GM12865 (cell line): Measurements from ENCODE around the gene RBM44.
A peak's percentile ranks its signal among the peaks of the same experiment; 100 is the strongest.

Source experiments
- DNase-seq: peaks from one replicate; pipeline ENCODE4 v3.0.0; 2010; ENCODE audit warnings: low read depth
- H3K4me3 ChIP-seq: 2 replicates; pipeline ENCODE4 v1.5.1; 2011; ENCODE audit warnings: mild to moderate bottlenecking, low read depth, low read length, control low read depth
- TF ChIP-seq, protein P1 (sequence below): IDR thresholded peaks from 2 replicates; pipeline ENCODE4 v1.5.1; 2011; ENCODE audit warnings: low read length, control low read depth, low read depth, inconsistent platforms; ENCODE audit not compliant: insufficient read depth; ENCODE audit errors: missing control alignments

The RBM44 gene

DNA sequence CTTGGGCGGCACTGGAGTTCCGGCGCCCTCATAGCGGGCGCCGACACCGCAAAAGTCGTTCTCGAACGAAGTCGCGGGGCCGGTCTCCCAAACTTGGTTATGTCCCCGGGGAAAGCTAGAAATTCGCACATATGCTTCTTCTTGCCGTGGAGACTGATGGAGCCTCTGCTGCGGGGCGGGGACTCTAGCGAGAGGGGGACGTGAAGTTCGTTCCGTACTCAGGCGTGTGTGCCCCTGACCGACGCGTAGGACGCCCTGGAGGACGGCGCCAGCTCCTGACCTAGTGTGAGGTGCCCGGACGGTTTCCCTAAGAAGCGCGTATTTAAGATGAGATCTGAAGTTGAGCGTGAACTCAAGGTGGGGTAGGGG is 465 bp downstream of the RBM44 start:
- no peak for DNase-seq
- no peak overlapping the region for H3K4me3 ChIP-seq
- TF ChIP-seq, protein P1, sequence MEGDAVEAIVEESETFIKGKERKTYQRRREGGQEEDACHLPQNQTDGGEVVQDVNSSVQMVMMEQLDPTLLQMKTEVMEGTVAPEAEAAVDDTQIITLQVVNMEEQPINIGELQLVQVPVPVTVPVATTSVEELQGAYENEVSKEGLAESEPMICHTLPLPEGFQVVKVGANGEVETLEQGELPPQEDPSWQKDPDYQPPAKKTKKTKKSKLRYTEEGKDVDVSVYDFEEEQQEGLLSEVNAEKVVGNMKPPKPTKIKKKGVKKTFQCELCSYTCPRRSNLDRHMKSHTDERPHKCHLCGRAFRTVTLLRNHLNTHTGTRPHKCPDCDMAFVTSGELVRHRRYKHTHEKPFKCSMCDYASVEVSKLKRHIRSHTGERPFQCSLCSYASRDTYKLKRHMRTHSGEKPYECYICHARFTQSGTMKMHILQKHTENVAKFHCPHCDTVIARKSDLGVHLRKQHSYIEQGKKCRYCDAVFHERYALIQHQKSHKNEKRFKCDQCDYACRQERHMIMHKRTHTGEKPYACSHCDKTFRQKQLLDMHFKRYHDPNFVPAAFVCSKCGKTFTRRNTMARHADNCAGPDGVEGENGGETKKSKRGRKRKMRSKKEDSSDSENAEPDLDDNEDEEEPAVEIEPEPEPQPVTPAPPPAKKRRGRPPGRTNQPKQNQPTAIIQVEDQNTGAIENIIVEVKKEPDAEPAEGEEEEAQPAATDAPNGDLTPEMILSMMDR, result no peak

DNA sequence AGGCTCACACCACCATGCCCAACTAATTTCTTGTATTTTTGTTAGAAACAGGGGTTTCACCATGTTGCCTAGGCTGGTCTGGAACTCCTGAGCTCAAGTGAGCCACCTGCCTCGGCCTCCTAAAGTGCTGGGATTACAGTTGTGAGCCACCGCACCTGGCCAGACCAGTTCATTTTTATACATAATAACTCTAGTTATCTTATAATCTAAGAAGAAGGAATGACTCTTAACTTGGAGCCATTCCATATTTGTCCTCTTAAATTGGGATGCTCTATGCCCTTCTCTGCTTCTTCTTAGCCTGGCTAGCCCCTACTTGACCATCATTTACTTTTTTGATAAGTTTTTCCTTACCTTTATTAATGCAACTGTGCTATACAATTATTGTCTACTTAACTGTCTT is 2.9 kb downstream of the RBM44 start:
- H3K4me3 ChIP-seq, result no peak overlapping the region
- DNase-seq, result no peak
- TF ChIP-seq, protein P1, result no peak

DNA sequence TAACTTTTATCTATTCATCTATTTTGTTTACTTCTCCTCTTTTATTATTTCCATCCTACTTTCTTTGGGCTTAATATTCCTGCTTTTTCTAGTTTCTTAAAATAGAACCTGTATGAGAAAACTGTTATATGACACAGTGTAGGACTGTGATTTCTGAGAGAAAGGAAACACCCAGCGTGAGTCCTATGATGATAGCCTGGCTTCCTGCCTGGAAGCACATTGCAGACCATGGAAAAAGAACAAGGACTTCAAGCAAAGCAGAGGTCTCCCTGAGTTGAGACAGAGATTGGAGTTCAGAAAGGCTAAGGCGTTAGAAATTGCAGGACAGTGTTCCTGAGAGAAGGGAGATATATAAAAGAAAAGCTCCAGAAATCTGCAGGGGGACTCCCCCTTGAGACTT is 7.8 kb downstream of the RBM44 start:
- DNase-seq, result no peak
- TF ChIP-seq, protein P1, result no peak
- H3K4me3 ChIP-seq, result no peak overlapping the region

DNA sequence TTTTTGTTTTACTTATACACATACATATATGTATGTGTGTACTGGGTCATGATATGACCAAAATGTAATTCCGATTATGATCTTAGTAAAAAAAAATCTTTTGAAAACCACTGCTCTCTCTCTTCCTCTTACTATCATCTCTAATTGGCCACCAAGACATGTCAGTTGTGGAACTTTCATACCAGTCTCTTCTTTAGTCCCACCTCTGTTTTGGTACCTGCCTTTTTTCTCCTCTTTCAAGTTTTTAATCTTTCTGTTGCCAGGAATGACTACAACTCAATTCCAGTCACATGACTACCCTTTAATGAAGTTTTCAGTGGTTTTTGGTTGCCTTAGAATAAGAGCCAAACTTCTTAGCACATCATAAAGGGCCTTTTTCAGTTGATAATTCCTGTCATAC is 17.1 kb downstream of the RBM44 start:
- DNase-seq, result peak; percentile 26
- no peak overlapping the region for H3K4me3 ChIP-seq
- TF ChIP-seq, protein P1, result no peak

DNA sequence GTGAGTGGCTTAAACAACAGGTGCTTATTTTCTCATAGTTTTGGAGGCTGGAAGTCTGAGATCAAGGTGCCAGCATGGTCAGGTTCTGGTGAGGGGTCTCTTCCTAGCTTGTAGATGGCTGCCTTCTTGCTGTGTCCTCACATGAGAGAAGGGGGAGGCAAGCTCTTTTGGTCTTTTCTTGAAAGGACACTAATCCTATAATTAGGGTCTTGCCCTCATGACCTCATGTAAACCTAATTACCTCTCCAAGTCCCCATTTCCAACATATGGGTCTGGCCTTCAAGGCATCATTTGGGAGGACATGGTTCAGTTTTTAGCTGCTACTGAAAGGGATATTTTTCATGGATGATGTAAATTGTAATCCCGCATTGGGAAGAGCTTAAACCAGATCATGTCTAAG is 18.0 kb downstream of the RBM44 start:
- TF ChIP-seq, protein P1, result no peak
- no peak for DNase-seq
- no peak overlapping the region for H3K4me3 ChIP-seq

DNA sequence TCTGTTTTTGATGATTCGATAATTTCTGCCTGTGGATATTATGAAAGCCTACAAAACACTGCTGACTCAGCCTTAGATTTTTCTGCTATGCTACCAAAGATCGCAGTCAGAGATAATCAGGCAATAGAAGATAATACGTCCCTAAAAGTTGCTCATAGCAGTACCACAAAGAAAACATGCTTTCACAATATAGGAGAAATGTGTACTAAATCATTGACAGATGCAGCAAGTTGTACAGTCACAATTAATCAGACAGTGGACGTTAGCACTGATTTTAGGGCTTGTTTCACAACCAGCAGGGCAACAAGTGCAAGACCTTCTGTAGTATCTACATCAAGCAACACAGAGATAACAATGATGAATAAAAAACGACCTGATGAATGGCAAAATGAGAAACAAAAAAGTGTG is 19.5 kb downstream of the RBM44 start:
- TF ChIP-seq, protein P1, result no peak
- H3K4me3 ChIP-seq, result no peak overlapping the region
- no peak for DNase-seq

DNA sequence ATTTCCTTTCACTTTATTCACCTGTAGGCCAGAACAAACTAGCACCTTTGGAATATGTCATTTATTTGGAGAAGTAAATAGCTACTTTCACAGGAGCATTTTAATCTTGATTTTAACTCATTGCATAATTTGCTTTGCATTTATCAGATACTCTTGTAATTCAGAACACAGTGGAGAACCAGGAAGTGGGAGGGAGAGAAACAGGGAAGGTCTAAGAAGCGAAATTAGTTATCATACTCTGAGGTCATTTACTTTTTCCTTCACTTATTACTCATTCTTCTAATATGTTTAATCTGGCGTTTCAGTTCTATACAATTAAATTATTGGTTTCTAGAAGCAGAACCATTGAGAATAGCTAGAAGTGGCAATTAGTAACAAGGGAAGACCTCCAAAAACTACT is 20.7 kb downstream of the RBM44 start:
- TF ChIP-seq, protein P1, result no peak
- no peak for DNase-seq
- no peak overlapping the region for H3K4me3 ChIP-seq
